Stimulated activated naive CD8-positive, alpha-beta T cell treated with anti-CD3 and anti-CD28 coated beads, Interleukin-15, Interleukin-2, amounts not matched to agents 100 U/mL and 50 U/mL, for 24 hours (primary cell): ENCODE results near the gene FAM168A.

Source experiments
- ATAC-seq: fragments of 150-1000 bp; cut with Tn5 transposase; one replicate; pipeline ENCODE4 v1.10.0; 2021
- DNase-seq: peaks from one replicate; pipeline ENCODE4 v3.0.0; 2021

The FAM168A gene

GRCh38 chr11:73425108-73425507, 172.8 kb downstream of the FAM168A start:
- DNase-seq, result no peak
- no peak for ATAC-seq

GRCh38 chr11:73423506-73423905, 174.4 kb downstream of the FAM168A start:
- ATAC-seq (no peak), DNase-seq (no peak)

- ATAC-seq (no peak), DNase-seq (no peak)
These were observed 175.0 kb downstream of the FAM168A start for GRCh38 chr11:73422886-73423285.

- DNase-seq (no peak), ATAC-seq (no peak)
These were observed 177.8 kb downstream of the FAM168A start for GRCh38 chr11:73420136-73420535.

GRCh38 chr11:73416786-73417185, 181.1 kb downstream of the FAM168A start:
- no peak for DNase-seq
- no peak for ATAC-seq

GRCh38 chr11:73415854-73416615, 181.9 kb downstream of the FAM168A start:
- no peak for ATAC-seq

GRCh38 chr11:73414977-73415651, 182.8 kb downstream of the FAM168A start:
- DNase-seq (no peak), ATAC-seq (no peak)

More at GRCh38 chr11:73415854-73416615, 181.9 kb downstream of the FAM168A start:
- DNase-seq, result no peak

- ATAC-seq (no peak), DNase-seq (no peak)
These were observed 184.7 kb downstream of the FAM168A start for GRCh38 chr11:73413256-73413655.

- DNase-seq, result no peak
These were observed 185.6 kb downstream of the FAM168A start for GRCh38 chr11:73412308-73412707.

GRCh38 chr11:73411031-73411430, 186.9 kb downstream of the FAM168A start:
- ATAC-seq (no peak), DNase-seq (no peak)

More at GRCh38 chr11:73412308-73412707, 185.6 kb downstream of the FAM168A start:
- no peak for ATAC-seq

- DNase-seq, result no peak
- ATAC-seq, result no peak
These were observed 187.3 kb downstream of the FAM168A start for GRCh38 chr11:73410627-73411026.

- ATAC-seq (no peak), DNase-seq (no peak)
These were observed 188.5 kb downstream of the FAM168A start for GRCh38 chr11:73409431-73409830.

- ATAC-seq (no peak), DNase-seq (no peak)
These were observed 191.3 kb downstream of the FAM168A start for GRCh38 chr11:73406619-73407018.

- ATAC-seq (no peak), DNase-seq (no peak)
These were observed 191.8 kb downstream of the FAM168A start for GRCh38 chr11:73406131-73406530.

GRCh38 chr11:73405146-73405510, 192.8 kb downstream of the FAM168A start:
- DNase-seq (no peak), ATAC-seq (no peak)

- DNase-seq, result no peak
- no peak for ATAC-seq
These were observed 193.3 kb downstream of the FAM168A start for GRCh38 chr11:73404506-73405145.

- ATAC-seq, result no peak
- DNase-seq, result no peak
These were observed 193.9 kb downstream of the FAM168A start for GRCh38 chr11:73404048-73404447.

GRCh38 chr11:73403541-73403940, 194.4 kb downstream of the FAM168A start:
- DNase-seq, result no peak
- no peak for ATAC-seq

- no peak for DNase-seq
- no peak for ATAC-seq
These were observed 195.1 kb downstream of the FAM168A start for GRCh38 chr11:73402834-73403185.

GRCh38 chr11:73401924-73402833, 195.7 kb downstream of the FAM168A start:
- ATAC-seq, result no peak
- DNase-seq, result no peak

- no peak for ATAC-seq
These were observed 196.5 kb downstream of the FAM168A start for GRCh38 chr11:73401217-73401923.

GRCh38 chr11:73400293-73400692, 197.6 kb downstream of the FAM168A start:
- DNase-seq, result no peak
- no peak for ATAC-seq

More at GRCh38 chr11:73401217-73401923, 196.5 kb downstream of the FAM168A start:
- no peak for DNase-seq
